ENCODE measurements around the gene CR1L. TPM values are rescaled to one million over a fixed set of nuclear protein-coding genes. Genes with fewer than 3 reads are reported as not detected.
A peak's percentile ranks its signal among the peaks of the same experiment; 100 is the strongest.
"Not testable (repeated sequence)": the region's sequence is repeated elsewhere in the genome, so short reads cannot be mapped to it uniquely, and the experiment has no call there.

The CR1L gene
- total RNA-seq, 1 donor: not detected

GRCh38 chr1:207672522-207673130 lies 27.7 kb downstream of the CR1L start:
- TF ChIP-seq, protein P1, sequence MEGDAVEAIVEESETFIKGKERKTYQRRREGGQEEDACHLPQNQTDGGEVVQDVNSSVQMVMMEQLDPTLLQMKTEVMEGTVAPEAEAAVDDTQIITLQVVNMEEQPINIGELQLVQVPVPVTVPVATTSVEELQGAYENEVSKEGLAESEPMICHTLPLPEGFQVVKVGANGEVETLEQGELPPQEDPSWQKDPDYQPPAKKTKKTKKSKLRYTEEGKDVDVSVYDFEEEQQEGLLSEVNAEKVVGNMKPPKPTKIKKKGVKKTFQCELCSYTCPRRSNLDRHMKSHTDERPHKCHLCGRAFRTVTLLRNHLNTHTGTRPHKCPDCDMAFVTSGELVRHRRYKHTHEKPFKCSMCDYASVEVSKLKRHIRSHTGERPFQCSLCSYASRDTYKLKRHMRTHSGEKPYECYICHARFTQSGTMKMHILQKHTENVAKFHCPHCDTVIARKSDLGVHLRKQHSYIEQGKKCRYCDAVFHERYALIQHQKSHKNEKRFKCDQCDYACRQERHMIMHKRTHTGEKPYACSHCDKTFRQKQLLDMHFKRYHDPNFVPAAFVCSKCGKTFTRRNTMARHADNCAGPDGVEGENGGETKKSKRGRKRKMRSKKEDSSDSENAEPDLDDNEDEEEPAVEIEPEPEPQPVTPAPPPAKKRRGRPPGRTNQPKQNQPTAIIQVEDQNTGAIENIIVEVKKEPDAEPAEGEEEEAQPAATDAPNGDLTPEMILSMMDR (IDR thresholded peaks at IDR 0.05; ENCODE audit: insufficient read depth, low read depth, low read length): peak; percentile 60
- H3K4me3 ChIP-seq (ENCODE audit: low read depth, low read length): no peak overlapping the region
- DNase-seq (ENCODE audit: low read depth): peak; percentile 61

DNA sequence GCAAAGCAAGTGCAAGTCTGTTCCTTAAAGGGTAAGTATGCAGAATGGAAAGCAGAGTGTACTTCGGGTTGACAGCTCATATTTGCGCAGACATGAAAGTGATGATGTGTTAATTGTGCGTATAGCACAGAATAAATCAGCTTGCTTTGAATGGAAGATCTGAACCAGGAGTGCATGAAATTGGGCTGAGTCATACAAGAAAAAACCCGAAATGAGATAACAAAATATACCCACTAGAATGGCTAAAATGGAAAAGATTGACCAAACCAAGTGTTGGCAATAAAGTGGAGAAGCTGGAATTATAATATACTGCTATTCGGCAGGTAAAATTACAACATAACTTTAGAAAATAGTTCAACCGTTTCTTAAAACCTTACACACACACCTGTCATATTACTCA lies 28.5 kb downstream of the CR1L start:
- no peak overlapping the region for H3K4me3 ChIP-seq (ENCODE audit: low read depth, low read length)
- TF ChIP-seq, protein P1 (IDR thresholded peaks at IDR 0.05; ENCODE audit: insufficient read depth, low read depth, low read length): no peak
- DNase-seq (ENCODE audit: low read depth): no peak

- H3K4me3 ChIP-seq (ENCODE audit: low read depth, low read length): no peak overlapping the region
- TF ChIP-seq, protein P1 (IDR thresholded peaks at IDR 0.05; ENCODE audit: insufficient read depth, low read depth, low read length): no peak
Measured at GRCh38 chr1:207676153-207676552, 31.2 kb downstream of the CR1L start.

DNA sequence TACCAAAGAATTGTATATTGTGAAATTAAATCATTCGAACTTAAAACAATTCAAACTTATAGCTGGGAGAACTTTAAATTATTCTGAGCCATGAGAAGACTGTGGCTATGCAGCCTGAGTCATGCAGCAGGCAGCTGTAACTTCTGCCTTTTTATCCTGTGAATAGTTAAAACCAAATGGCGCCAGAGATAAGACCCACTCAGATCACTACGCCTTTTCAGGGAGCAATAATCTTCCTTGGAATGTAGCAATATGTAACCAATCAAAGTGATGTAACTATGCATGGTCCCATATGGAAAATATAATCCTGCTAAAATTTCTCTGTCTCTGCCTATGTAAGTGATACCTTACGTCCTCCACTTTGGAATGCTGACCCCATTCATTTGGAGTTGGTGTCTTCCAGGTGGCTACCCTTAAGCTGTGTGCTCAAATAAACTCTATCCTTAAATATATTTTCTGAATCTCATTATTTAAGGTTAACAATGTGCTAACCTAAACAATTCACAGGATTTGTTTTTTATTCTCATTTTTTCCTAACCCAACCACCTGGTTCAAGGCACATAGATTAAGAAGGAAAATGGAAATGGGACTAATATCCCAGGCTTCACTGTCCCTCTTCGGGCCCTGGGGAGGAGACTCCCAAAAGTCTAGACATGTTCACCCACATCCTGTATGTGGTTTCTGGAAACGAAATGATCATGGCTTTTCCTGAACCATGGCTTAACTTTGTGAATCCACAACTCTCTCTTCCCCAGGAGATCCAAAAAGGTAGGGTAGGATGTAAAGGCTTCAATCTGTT lies 35.9 kb downstream of the CR1L start:
- peak; percentile 86 for DNase-seq (ENCODE audit: low read depth)

More at GRCh38 chr1:207676153-207676552, 31.2 kb downstream of the CR1L start:
- no peak for DNase-seq (ENCODE audit: low read depth)

DNA sequence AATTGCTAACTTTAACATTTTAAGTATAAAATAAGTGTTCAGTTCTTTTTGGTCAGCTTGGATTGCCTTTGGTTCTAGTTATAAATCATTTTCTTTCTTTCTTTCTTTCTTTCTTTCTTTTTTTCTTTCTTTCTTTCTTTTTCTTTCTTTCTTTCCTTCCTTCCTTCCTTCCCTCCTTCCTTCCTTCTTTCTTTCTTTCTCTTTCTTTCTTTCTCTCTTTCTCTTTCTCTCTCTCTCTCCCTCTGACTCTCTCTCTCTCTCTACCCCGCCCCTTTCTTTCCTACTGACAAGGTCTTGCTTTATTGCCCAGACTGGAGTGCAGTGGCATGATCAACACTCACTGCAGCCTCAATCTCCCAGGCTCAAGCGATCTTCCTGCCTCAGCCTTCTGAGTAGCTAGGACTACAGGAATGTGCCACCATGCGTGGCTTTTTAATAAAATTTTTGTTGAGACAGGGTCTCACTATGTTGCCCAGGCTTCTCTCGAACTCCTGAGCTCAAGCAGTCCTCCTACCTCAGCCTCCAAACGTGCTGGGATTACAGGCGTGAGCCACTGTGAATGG lies 38.0 kb downstream of the CR1L start:
- not testable (repeated sequence) for DNase-seq (ENCODE audit: low read depth); H3K4me3 ChIP-seq (ENCODE audit: low read depth, low read length)

More for the DNA sequence above, 35.9 kb downstream of the CR1L start:
- not testable (repeated sequence) for H3K4me3 ChIP-seq (ENCODE audit: low read depth, low read length)

DNA sequence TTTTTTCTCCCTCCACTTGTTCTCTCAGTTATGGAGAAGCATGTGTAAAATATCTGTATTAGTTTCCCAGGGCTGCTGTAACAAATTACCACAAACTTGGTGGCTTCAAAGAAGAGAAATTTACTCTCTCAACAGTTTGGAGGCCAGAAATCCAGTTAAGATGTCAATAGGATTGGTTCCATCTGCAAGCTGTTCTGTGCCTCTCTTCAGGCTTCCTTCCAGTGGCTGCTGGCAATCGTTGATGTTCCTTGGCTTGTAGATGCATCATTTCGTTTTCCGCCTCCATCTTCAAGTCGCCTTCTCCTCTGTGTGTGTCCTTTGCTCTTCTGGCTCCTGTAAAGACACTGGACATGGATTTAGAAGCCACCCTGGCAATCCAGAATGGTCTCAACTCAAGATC lies 45.6 kb downstream of the CR1L start:
- not testable (repeated sequence) for H3K4me3 ChIP-seq (ENCODE audit: low read depth, low read length); DNase-seq (ENCODE audit: low read depth)

GRCh38 chr1:207691010-207691409 lies 46.1 kb downstream of the CR1L start:
- H3K4me3 ChIP-seq (ENCODE audit: low read depth, low read length): no peak overlapping the region
- TF ChIP-seq, protein P1 (IDR thresholded peaks at IDR 0.05; ENCODE audit: insufficient read depth, low read depth, low read length): no peak
- no peak for DNase-seq (ENCODE audit: low read depth)

DNA sequence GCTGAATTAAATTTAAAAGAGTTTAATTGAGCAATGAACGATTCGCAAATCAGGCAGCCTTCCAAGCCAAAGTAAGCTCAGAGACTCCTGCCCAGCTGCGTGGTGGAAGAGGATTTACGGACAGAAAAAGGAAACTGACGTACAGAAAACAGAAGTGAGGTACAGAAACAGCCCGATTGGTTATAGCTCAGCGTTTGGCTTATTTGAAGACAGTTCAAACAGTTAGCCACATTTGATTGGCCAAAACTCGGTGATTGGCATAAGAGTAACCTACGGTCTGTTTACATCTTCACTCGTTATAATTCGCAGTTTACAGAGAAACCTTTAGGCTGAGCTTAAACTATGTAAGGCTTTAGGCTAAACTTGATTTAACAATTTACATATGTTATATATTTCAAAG lies 46.9 kb downstream of the CR1L start:
- peak; percentile 6 for DNase-seq (ENCODE audit: low read depth)
- TF ChIP-seq, protein P1 (IDR thresholded peaks at IDR 0.05; ENCODE audit: insufficient read depth, low read depth, low read length): no peak

GRCh38 chr1:207692291-207692690 lies 47.4 kb downstream of the CR1L start:
- not testable (repeated sequence) for DNase-seq (ENCODE audit: low read depth); H3K4me3 ChIP-seq (ENCODE audit: low read depth, low read length)

More for the DNA sequence above, 46.9 kb downstream of the CR1L start:
- H3K4me3 ChIP-seq (ENCODE audit: low read depth, low read length): no peak overlapping the region

Data from fibroblast of villous mesenchyme (primary cell).